NCI-H1930 (cell line): ENCODE results near the gene TLN1.

ENCODE experiments used
- DNase-seq, 2 experiments: peaks; one replicate each; lab custom pipeline; 2025; lab: John Stamatoyannopoulos, UW

The TLN1 gene

DNA sequence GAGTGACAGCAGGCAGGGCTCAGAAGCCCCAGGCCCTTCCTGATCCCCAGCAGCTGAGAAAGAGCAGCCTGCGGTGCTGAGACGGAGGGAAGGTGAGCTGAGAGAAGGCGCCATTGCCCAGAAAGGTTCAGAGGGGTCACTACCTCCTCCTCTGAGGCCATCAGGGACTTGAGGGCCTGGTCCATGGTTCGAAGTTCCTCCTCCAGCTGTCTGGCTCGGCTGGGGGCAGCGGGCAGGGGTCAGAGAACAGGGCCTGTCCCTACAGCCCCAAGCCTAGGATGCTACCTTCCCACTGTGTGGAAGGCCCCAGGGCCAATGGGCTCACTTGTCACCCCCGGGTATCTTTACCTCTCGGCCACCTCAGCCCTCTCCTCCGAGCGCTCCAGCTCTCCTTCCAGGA is 47.1 kb downstream of the TLN1 start:
- no peak for DNase-seq

DNA sequence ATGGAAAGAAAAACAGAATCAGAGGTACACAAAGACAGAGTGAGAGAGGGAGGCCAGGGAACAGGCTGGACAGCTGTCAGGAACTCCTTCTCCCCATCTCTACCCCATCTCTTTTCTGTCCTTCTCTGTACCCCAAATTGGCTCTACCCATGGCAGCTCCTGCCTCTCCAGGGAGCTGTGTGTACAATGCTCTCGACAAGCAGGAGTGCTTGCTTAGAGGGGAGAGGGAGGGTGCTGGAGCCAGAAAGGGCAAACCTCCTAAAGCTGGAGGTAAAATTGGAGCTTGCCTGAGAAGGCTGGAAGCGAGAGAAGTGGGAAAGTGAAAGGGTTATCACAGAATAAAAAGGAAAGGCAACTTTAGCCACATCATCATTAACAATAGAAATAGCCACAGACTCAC is 48.7 kb downstream of the TLN1 start:
- DNase-seq, result no peak

DNA sequence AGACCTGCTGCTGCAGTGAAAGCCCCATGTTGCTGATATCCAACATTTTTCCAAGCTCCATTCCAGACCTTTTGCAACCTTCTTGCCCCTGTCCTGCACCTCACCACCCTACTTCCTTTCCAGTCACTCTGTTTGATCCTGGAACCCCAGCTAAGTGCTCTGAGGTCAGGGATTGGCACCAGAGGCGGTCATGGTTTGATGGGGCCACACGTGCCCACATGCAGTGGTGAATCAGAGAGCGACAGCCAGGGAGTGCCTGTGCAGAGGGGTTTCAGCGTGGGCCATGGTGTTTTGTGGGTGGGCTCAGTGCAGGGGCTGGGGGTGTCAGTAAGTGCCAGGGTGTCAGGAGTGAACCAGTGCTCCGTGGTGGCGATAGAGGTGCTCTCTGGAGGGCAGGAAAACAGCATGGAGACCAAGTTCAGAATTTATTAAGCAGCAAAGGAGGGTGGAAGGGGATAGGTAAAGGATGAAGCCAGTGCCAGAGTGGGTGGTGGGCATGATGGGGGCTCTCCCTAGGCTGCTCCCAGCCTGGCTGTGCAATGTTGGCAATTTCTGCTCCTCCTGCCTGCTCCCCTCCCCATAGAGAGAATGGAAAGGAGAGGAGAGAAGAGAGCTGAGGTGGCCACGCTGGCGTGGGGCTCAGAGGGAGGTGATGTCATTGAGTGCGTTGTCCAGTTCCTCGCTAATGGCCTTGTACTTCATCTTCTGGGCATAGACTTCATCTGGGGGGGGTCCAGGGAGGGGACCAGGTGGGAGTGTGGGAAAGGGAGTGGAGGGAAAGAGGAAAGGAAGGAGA is 49.3 kb downstream of the TLN1 start:
- no peak for DNase-seq

DNA sequence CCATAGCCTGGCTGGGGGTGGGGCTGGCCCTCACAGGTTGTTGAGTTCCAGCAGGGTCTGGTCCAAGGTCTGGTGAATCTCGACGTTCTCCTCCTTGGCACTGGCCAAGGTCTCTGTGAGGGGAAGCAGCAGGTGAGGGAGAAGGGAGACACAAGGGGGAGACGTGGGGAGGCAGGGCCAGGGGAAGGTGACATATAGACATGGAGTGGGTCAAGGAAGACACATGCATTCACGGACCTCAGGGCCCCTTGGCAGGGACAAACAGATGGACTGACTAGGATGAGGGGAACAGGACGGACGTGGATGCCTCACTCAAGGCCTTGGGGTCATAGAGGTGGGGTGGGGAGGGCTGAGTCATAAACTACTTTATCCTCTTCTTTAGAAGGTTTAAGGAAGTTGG is 49.9 kb downstream of the TLN1 start:
- DNase-seq, result no peak

DNA sequence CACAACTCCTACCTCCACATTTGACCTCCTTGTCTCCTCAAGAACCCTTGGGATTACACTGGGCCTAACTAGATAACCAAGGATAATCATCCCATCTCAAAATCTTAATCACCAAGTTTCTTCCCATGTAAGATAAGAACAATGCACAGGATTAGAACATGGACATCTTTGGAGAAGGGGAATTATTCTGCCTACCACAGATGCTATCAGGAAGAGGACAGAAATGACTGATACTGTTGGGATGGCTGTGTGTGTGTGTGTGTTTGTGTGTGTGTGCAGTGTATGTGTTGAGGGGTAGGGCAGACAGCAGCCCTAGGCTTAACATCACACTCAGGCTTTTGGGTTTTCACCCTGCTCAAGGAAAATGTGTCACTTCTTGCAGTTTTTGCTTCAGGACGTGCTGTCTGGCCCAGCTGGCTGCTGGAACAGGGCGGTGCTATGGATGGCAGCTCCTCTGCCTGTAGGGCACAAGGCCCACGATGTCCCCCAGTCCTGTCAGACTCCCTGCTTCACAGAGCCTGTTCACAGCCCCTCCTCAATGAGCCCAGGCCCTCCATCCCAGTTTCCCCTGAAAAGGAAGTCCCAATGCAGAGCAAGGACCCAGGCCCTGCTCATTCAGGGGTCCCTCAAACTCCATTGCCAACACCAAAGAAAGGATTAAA is 50.5 kb downstream of the TLN1 start:
- DNase-seq, result no peak

DNA sequence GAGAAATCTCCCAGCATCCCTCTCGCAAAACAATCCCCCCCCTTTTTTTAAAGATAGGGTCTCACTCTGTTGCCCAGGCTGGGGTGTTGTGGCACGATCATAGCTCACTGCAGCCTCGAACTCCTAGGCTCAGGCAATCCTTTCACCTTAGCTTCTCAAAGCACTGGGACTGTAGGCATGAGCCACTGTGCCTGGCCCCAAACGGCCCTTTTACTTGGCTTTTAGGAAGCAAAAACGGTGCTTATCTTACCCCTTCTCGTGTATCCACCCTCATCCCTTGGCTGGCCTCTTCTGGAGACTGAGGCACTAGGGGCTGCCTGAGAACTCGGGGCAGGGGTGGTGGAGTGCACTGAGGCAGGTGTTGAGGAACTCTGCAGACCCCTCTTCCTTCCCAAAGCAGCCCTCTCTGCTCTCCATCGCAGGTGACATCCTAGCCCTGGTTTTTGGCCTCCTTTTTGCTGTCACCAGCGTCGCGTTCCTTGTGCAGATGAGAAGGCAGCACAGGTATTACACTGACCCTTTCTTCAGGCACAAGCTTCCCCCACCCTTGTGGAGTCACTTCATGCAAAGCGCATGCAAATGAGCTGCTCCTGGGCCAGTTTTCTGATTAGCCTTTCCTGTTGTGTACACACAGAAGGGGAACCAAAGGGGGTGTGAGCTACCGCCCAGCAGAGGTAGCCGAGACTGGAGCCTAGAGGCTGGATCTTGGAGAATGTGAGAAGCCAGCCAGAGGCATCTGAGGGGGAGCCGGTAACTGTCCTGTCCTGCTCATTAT is 51.5 kb downstream of the TLN1 start:
- no peak for DNase-seq

DNA sequence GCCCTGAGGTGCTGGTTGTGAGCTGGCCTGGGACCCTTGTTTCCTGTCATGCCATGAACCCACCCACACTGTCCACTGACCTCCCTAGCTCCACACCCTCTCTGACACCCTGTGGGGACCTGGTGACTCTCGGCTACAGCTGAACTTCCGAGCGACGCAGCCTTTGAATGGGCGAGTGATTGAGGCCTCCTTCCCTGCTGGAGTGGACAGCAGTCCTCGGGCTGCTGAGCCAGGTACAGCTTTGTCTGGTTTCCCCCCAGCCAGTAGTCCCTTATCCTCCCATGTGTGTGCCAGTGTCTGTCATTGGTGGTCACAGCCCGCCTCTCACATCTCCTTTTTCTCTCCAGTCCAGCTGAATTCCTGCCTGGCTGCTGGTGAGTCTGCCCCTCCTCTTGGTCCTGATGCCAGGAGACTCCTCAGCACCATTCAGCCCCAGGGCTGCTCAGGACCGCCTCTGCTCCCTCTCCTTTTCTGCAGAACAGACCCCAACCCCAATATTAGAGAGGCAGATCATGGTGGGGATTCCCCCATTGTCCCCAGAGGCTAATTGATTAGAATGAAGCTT is 52.1 kb downstream of the TLN1 start:
- no peak for DNase-seq

DNA sequence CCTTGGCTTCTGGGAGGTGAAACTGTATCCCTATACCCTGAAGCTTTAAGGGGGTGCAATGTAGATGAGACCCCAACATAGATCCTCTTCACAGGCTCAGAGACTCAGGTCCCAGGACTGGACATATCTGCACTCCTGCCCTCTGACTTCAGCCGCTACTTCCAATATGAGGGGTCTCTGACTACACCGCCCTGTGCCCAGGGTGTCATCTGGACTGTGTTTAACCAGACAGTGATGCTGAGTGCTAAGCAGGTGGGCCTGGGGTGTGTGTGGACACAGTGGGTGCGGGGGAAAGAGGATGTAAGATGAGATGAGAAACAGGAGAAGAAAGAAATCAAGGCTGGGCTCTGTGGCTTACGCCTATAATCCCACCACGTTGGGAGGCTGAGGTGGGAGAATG is 52.9 kb downstream of the TLN1 start:
- DNase-seq, result no peak

DNA sequence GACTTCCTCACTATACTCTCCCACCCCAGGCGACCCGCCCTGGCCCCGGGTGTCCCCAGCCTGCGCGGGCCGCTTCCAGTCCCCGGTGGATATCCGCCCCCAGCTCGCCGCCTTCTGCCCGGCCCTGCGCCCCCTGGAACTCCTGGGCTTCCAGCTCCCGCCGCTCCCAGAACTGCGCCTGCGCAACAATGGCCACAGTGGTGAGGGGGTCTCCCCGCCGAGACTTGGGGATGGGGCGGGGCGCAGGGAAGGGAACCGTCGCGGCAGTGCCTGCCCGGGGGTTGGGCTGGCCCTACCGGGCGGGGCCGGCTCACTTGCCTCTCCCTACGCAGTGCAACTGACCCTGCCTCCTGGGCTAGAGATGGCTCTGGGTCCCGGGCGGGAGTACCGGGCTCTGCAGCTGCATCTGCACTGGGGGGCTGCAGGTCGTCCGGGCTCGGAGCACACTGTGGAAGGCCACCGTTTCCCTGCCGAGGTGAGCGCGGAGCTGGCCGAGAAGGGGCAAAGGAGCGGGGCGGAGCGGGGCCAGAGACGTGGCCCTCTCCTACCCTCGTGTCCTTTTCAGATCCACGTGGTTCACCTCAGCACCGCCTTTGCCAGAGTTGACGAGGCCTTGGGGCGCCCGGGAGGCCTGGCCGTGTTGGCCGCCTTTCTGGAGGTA is 56.1 kb downstream of the TLN1 start:
- peak; percentile 65 to 74 for DNase-seq

DNA sequence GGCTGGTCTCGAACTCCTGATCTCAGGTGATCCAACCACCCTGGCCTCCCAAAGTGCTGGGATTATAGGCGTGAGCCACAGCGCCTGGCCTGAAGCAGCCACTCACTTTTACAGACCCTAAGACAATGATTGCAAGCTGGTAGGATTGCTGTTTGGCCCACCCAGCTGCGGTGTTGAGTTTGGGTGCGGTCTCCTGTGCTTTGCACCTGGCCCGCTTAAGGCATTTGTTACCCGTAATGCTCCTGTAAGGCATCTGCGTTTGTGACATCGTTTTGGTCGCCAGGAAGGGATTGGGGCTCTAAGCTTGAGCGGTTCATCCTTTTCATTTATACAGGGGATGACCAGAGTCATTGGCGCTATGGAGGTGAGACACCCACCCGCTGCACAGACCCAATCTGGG is 56.8 kb downstream of the TLN1 start:
- no peak for DNase-seq

DNA sequence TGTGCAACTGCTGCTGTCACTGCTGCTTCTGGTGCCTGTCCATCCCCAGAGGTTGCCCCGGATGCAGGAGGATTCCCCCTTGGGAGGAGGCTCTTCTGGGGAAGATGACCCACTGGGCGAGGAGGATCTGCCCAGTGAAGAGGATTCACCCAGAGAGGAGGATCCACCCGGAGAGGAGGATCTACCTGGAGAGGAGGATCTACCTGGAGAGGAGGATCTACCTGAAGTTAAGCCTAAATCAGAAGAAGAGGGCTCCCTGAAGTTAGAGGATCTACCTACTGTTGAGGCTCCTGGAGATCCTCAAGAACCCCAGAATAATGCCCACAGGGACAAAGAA is 58.0 kb downstream of the TLN1 start:
- no peak for DNase-seq

DNA sequence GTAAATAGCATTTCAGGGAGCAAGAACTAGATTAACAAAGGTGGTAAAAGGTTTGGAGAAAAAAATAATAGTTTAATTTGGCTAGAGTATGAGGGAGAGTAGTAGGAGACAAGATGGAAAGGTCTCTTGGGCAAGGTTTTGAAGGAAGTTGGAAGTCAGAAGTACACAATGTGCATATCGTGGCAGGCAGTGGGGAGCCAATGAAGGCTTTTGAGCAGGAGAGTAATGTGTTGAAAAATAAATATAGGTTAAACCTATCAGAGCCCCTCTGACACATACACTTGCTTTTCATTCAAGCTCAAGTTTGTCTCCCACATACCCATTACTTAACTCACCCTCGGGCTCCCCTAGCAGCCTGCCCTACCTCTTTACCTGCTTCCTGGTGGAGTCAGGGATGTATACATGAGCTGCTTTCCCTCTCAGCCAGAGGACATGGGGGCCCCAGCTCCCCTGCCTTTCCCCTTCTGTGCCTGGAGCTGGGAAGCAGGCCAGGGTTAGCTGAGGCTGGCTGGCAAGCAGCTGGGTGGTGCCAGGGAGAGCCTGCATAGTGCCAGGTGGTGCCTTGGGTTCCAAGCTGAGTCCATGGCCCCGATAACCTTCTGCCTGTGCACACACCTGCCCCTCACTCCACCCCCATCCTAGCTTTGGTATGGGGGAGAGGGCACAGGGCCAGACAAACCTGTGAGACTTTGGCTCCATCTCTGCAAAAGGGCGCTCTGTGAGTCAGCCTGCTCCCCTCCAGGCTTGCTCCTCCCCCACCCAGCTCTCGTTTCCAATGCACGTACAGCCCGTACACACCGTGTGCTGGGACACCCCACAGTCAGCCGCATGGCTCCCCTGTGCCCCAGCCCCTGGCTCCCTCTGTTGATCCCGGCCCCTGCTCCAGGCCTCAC is 58.6 kb downstream of the TLN1 start, which contains the start of gene CA9:
Gene CA9, plus strand, starts transcription at position 797 of the 893 bp plus-strand sequence. Its CDS starts 32 bp downstream, at position 829.
- DNase-seq, result no peak

DNA sequence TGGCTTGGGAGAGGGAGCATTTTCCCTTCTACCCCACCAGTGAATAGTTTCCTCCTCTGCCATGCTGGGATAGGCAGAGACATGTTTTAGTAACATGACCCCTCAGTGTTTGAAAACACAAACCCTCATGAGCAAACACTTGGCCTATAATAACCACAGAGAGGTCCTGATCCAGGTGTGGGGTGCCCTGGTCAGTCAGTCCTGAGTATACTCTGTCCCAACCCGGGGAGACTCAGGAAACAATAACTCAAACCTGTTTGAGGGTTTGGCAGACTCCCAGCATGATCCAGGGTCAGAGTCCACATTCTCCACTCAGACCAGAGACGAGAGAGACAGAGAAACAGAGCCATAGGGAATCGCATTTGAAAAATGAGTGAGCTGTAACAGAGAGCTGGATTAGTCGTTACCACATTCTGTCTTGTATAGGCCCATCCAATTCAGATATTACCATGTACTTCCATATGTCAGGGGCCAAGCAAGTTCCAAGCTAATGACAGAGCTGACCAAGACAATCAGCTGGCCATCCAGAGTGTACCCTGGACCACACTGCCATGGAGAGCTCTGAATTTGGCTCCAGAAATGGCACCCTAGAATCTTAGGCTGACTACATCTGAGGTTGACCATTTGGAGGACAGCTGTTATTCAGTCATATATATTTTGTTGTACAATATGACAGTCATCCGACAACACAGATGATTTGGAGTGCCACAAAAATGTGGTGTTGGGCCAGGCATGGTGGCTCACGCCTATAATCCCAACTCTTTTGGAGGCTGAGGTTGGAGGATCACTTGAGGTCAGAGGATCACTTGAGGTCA is 62.5 kb downstream of the TLN1 start:
- DNase-seq, result no peak

DNA sequence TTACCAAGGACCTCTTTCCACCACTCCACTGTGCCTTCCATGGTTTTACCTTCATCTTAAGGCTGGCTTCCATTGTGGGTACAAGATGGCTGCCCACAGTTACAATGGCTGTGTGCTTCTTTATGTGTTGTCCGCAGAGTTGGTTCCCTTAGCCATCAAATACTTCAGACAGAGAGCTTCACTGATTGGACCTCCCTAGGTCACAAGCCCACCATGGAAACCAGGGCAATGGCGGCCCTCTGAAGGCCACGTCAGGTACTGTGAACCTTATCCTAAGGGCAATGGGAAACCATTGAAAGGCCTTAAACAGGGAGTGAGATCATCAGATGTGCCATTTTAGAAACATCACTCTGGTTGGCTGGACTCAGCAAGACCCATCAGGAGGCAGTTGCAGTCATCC is 64.1 kb downstream of the TLN1 start:
- no peak for DNase-seq

DNA sequence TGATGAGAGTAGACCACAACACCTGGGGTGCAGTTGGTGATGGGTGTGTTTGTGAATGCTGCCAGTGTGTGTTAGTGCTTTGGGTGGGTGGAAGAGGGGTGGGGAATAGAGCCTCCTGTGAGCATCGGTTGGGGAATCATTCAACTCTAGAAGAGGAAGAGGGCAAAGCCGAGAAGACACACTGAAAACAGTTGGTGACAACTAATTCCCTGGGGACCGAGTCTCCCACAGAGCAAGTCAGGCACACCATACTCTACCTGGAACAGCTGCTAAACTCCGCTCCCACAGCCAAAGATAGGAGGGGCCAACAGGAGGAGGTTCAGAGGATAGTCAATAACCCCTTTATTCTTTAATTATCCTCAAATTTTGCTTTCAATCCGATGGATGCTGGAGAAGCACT is 65.4 kb downstream of the TLN1 start:
- DNase-seq, result no peak

DNA sequence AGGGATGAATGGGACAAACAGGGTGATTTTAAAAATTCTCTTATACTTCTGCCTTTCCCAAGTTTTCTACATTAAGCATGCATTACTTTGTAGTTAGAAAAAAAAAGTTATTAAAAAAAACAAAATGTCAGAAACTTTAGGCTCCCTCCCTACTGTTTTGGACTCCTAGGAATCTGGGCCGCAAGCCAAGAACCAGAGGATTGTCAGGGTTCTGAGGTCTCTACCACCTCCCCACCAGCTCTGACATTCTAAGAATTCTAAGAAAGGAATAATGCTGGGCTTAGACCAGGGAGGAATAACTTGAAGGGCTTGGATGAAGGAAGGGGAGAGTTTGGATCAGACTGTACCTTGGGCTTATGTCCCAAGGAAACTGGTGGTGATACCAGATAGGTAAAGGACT is 66.0 kb downstream of the TLN1 start:
- DNase-seq, result no peak

DNA sequence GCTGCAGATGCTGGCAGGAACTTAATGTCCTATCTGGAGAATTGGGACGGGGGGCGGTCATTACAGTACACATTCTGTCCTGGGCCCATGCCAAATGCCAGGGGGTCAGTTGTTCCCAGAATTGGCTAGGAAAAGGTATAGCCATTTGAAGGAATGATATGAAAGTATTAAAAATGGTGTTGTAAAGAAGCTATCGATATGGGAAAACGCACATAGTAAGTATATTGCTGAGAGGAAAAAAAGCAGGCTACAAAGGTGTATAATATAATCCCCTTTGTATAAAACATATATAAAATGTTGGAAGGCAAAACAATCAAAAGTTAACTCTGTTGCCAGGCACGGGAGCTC is 66.5 kb downstream of the TLN1 start:
- DNase-seq, result no peak

DNA sequence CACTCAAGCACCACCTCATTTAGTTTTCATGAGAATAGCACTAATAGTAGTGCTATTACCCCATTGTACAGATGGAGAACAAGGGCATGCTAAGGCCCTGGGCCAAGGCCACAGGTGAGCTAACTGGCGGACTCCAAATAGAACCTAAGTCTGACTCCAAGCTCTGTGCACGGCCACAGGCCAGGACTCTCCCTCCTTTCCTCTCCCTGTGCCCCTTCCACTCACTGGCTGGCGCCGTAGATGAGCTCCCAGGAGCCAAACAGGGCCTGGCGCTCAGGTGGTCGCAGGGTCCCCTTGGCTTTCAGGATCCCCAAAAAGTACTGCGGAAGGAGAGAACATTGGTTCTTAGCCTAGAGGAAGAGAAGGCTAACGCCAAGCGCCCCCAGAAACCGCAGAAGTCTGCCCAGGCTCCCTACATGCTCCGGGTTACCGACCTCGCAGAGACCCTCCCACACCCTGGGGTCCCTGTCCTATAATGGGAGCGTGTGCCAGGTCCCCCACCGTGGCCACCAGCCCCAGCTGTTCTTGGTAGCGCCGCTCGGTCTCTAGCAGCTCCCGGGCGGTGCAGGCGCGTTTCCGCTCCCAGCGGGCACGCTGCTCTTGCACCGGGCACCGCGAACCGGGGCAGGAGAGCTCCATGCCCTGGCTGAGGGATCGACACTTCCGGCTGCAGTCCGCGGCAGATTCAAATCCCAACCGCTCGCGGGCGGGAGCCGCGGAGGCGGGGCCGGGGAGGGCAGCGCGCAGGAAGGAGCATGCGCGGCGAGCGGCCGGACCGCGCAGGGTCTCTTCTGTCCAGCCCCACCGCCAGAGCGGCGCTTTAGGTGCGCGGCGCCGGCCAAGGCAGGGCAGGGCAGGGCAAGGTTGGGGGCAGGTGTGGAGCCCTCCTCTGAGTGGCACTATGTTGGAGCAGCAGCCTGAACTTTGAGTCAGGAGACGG is 67.2 kb downstream of the TLN1 start, which contains the start of gene ARHGEF39:
Gene ARHGEF39, minus strand, starts transcription at position 665 of the 940 bp plus-strand sequence. Its CDS starts 26 bp downstream, at position 639.
- DNase-seq, result peak; percentile 89 to 91

DNA sequence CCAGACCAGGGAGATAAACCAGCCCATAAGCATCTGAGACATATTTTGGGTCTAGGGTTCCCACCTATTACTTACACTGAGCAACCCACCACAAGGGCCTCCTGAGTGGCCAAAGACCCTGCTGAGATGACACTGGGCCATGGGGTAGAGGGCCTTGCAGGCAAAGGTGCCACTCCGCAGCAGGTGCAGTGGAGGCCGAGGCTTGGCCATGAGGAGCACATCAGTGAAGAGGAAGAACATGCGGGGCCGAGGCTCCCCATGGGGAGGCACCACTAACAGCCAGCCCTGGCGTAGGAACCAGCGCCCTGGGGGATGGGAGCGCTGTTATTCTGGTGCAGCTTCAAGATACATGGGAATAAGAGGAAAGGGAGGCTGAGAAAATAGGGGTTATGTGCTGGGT is 69.6 kb downstream of the TLN1 start:
- DNase-seq, result no peak
